ENCODE results near the gene DNAJC30. TPM values are rescaled to one million over a fixed set of nuclear protein-coding genes. Genes with fewer than 3 reads are reported as not detected.

DNAJC30 gene
- total RNA-seq, 1 donor from 2014 or later: 9.5 TPM

DNA sequence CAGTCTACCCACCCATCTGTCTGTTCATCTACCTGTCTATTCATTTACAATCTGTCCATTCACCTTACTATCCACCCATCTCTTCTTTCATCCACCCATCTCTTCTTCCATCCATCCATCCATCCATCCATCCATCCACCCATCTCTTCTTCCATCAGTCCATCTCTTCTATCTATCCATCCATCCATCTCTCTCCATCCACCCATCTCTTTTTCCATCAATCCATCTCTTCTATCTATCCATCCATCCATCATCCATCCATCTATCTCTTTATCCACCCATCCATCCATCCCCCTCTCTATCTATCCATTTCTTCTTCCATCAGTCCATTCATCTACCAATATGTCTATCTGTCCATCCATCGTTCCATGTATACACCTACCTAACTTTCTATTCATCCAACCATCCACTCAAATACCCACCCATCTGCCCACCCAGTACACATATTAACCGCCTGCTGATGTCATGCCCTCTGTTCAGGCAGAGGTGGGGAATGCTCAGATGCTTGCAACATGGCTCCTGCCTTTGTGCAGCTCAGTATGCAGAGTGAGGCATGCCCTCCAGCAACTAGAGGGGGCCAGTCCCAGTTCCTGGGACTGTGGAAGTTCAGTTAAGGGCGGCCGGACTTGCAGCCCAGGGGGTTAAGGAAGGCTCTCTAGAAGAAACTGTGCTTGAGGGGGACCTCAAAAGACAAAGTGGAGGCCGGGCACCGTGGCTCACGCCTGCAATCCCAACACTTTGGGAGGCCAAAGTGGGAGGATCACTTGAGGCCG lies 47.6 kb downstream of the DNAJC30 start:
- H3K4me1 Mint-ChIP-seq (ENCODE audit: low read depth): peaks cover 22% of the 10 kb centered on the region
- DNase-seq (ENCODE audit: low spot score): no peak
- H3K4me3 Mint-ChIP-seq (ENCODE audit: unreplicated experiment): no peak overlapping the region
- H3K36me3 Mint-ChIP-seq (ENCODE audit: low read depth): no peaks in the 10 kb centered on the region
- TF ChIP-seq, protein P1, sequence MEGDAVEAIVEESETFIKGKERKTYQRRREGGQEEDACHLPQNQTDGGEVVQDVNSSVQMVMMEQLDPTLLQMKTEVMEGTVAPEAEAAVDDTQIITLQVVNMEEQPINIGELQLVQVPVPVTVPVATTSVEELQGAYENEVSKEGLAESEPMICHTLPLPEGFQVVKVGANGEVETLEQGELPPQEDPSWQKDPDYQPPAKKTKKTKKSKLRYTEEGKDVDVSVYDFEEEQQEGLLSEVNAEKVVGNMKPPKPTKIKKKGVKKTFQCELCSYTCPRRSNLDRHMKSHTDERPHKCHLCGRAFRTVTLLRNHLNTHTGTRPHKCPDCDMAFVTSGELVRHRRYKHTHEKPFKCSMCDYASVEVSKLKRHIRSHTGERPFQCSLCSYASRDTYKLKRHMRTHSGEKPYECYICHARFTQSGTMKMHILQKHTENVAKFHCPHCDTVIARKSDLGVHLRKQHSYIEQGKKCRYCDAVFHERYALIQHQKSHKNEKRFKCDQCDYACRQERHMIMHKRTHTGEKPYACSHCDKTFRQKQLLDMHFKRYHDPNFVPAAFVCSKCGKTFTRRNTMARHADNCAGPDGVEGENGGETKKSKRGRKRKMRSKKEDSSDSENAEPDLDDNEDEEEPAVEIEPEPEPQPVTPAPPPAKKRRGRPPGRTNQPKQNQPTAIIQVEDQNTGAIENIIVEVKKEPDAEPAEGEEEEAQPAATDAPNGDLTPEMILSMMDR (IDR thresholded peaks at IDR 0.05): no peak
- H3K27me3 Mint-ChIP-seq (ENCODE audit: low read depth): no peaks in the 10 kb centered on the region
- no peak overlapping the region for H3K27ac Mint-ChIP-seq (ENCODE audit: unreplicated experiment)
- no peaks in the 10 kb centered on the region for H3K9me3 Mint-ChIP-seq (ENCODE audit: low read depth)

DNA sequence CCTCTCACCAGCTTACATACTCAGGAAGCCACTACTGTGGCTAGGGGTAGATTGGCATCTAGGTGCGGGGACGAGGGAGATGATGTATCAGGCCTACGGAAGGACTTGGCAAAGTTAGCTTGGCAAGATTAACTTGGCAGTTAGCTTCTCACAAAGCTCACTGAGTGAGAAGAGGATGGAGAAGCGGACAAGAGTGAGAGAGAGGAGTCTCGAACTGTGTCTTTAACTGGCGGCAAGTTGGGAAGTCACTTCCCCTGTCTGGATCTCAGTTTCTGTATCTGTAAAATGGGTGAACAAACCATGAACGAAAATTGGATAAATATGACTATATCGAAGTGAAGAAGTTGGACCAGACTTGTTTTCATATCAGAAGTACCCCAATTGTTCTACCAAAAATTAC lies 49.4 kb downstream of the DNAJC30 start:
- Mint-ChIP-seq H3K27ac (ENCODE audit: unreplicated experiment) (no peak overlapping the region), H3K27me3 (ENCODE audit: low read depth) (peaks cover 4% of the 10 kb centered on the region), H3K36me3 (ENCODE audit: low read depth) (no peaks in the 10 kb centered on the region), H3K4me3 (ENCODE audit: unreplicated experiment) (no peak overlapping the region), H3K4me1 (ENCODE audit: low read depth) (peaks cover 22% of the 10 kb centered on the region), H3K9me3 (ENCODE audit: low read depth) (no peaks in the 10 kb centered on the region)
- DNase-seq (ENCODE audit: low spot score): no peak
- TF ChIP-seq, protein P1 (IDR thresholded peaks at IDR 0.05): no peak

DNA sequence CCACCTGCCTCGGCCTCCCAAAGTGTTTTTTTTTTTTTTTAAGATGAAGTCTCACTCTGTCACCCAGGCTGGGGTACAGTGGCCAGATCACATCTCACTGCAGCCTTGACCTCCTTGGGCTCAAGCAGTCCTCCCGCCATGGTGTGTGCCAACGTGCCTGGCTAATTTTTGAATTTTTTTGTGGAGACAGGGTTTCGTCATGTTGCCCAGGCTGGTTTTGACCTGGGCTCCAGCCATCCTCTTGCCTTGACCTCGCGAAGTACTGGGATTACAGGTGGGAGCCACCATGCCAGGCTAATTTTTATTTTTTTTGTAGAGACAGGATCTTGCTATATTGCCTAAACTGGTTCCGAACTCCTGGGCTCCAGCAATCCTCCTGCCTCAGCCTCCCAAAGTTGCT lies 49.9 kb downstream of the DNAJC30 start:
- DNase-seq (ENCODE audit: low spot score): no peak
- H3K4me3 Mint-ChIP-seq (ENCODE audit: unreplicated experiment): no peak overlapping the region
- TF ChIP-seq, protein P1 (IDR thresholded peaks at IDR 0.05): no peak
- H3K9me3 Mint-ChIP-seq (ENCODE audit: low read depth): no peaks in the 10 kb centered on the region
- no peaks in the 10 kb centered on the region for H3K36me3 Mint-ChIP-seq (ENCODE audit: low read depth)
- peaks cover 22% of the 10 kb centered on the region for H3K4me1 Mint-ChIP-seq (ENCODE audit: low read depth)
- no peak overlapping the region for H3K27ac Mint-ChIP-seq (ENCODE audit: unreplicated experiment)
- peaks cover 9% of the 10 kb centered on the region for H3K27me3 Mint-ChIP-seq (ENCODE audit: low read depth)

DNA sequence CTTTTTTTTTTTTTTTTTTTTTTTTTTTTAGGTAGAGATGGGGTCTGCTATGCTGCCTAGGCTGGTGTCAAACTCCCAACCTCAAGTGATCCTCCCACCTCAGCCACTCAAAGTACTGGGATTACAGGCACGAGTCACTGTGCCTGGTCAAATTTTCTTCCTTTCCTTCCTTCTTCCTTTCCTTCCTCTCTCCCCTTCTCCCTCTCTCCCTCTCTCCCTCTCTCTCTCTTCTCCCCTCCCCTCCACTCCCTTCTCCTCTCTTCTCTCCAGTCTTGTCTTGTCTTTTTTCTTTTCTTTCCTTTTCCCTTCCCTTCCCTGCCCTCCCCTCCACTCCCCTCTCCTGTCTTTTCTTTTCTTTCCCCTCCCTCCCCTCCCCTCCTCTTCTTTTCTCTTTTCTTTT lies 51.7 kb downstream of the DNAJC30 start:
- Mint-ChIP-seq H3K36me3 (ENCODE audit: low read depth) (no peaks in the 10 kb centered on the region), H3K9me3 (ENCODE audit: low read depth) (no peaks in the 10 kb centered on the region), H3K4me3 (ENCODE audit: unreplicated experiment) (no peak overlapping the region), H3K4me1 (ENCODE audit: low read depth) (peaks cover 19% of the 10 kb centered on the region), H3K27me3 (ENCODE audit: low read depth) (peaks cover 18% of the 10 kb centered on the region), H3K27ac (ENCODE audit: unreplicated experiment) (no peak overlapping the region)
- no peak for DNase-seq (ENCODE audit: low spot score)
- TF ChIP-seq, protein P1 (IDR thresholded peaks at IDR 0.05): no peak

Small RNAs within 50 kb of the gene (microRNA-seq; reads per million reads assigned to microRNA genes)
- gene MIR4284 (ENCODE audit: borderline number of aligned reads): not detected

Other genes starting within 250 kb of the DNAJC30 start
- gene FZD9, start 249.7 kb downstream of the DNAJC30 start, total RNA-seq: 2.2 to 4.5 TPM (median 4.3 TPM) in 3 replicates
- 64.9 to 74.9 TPM (median 65.5 TPM) in 3 replicates for gene BAZ1B, start 161.2 kb downstream of the DNAJC30 start, total RNA-seq
- 35.7 to 40.2 TPM (median 39.7 TPM) in 3 replicates for gene BCL7B, start 125.8 kb downstream of the DNAJC30 start, total RNA-seq
- gene TBL2, start 104.9 kb downstream of the DNAJC30 start, total RNA-seq: 45.2 to 56.1 TPM (median 50.4 TPM) in 3 replicates
- gene MLXIPL, start 58.9 kb downstream of the DNAJC30 start, total RNA-seq: not detected in 3 replicates
- gene VPS37D, start 15.6 kb downstream of the DNAJC30 start, total RNA-seq: 4.9 to 6.6 TPM (median 6.2 TPM) in 3 replicates
- 39.2 to 43.4 TPM (median 42.6 TPM) in 3 replicates for gene BUD23, start 144 bp upstream of the DNAJC30 start, total RNA-seq
- 19.1 to 33.5 TPM (median 20.9 TPM) in 3 replicates for gene STX1A, start 36.2 kb upstream of the DNAJC30 start, total RNA-seq
- gene ABHD11, start 55.3 kb upstream of the DNAJC30 start, total RNA-seq: 11.2 to 15.3 TPM (median 15.0 TPM) in 3 replicates
- gene CLDN3, start 86.8 kb upstream of the DNAJC30 start, total RNA-seq: 0.32 TPM in 1 of 3 replicates, not detected in the others
- 0.35 to 0.80 TPM (median 0.51 TPM) in 3 replicates for gene CLDN4, start 147.5 kb upstream of the DNAJC30 start, total RNA-seq
- gene METTL27, start 159.1 kb upstream of the DNAJC30 start, total RNA-seq: 0.51 to 1.7 TPM (median 0.99 TPM) in 3 replicates
- 0.25 TPM in 1 of 3 replicates, not detected in the others for gene TMEM270, start 177.7 kb upstream of the DNAJC30 start, total RNA-seq